ENCODE data around the gene ERICH3. TPM values are rescaled to one million over a fixed set of nuclear protein-coding genes. Genes with fewer than 3 reads are reported as not detected.

ERICH3 gene
- total RNA-seq, 1 experiment from 2014 or later, result not detected

- ChIA-PET POLR2A (ENCODE audit: unreplicated experiment) (no interaction called here), CTCF (no interaction called here)
- no peaks in the 10 kb centered on the region for H4K20me1 ChIP-seq (ENCODE audit: insufficient read depth)
- no peaks in the 10 kb centered on the region for H3K4me1 ChIP-seq (replicated peaks; ENCODE audit: insufficient read depth)
- H2AFZ ChIP-seq, result no peak overlapping the region
- no peak for TF ChIP-seq EZH2 (IDR thresholded peaks at IDR 0.05; ENCODE audit: low read depth)
- no peak for TF ChIP-seq CTCF (conservative IDR thresholded peaks at IDR 0.05)
- no peaks in the 10 kb centered on the region for H3K9me2 ChIP-seq (ENCODE audit: insufficient read depth)
- H3K27ac ChIP-seq, result no peak overlapping the region
- BruUV-seq (replicated peaks), result no TSS peak
- no peaks in the 10 kb centered on the region for H3F3A ChIP-seq (ENCODE audit: insufficient read depth, low read depth)
- no peak overlapping the region for H3K4me3 ChIP-seq
- H3K27me3 ChIP-seq (ENCODE audit: insufficient read depth, low read depth), result no peaks in the 10 kb centered on the region
- intact Hi-C loops (cut with micrococcal nuclease; ENCODE audit: unreplicated experiment), result no loop called here
- no peaks in the 10 kb centered on the region for H3K79me2 ChIP-seq (ENCODE audit: low read depth)
- H3K4me2 ChIP-seq, result no peak overlapping the region
- DNase-seq, result no peak
- no peaks in the 10 kb centered on the region for H3K36me3 ChIP-seq (ENCODE audit: low read depth)
- H3K9me3 ChIP-seq (ENCODE audit: insufficient read depth, low read depth), result no peaks in the 10 kb centered on the region
Measured at GRCh38 chr1:74684301-74684700, 10.7 kb upstream of the ERICH3 start.

GRCh38 chr1:74683656-74684055, 10.1 kb upstream of the ERICH3 start:
- intact Hi-C loops (cut with micrococcal nuclease; ENCODE audit: unreplicated experiment), result no loop called here
- TF ChIP-seq CTCF (conservative IDR thresholded peaks at IDR 0.05) (no peak), EZH2 (IDR thresholded peaks at IDR 0.05; ENCODE audit: low read depth) (no peak)

GRCh38 chr1:74681851-74682250, 8.3 kb upstream of the ERICH3 start:
- no peak overlapping the region for H3K27ac ChIP-seq
- no peak overlapping the region for H2AFZ ChIP-seq
- no peaks in the 10 kb centered on the region for H4K20me1 ChIP-seq (ENCODE audit: insufficient read depth)
- no peak for DNase-seq
- TF ChIP-seq CTCF (conservative IDR thresholded peaks at IDR 0.05), result no peak
- H3K36me3 ChIP-seq (ENCODE audit: low read depth), result no peaks in the 10 kb centered on the region
- no peaks in the 10 kb centered on the region for H3K27me3 ChIP-seq (ENCODE audit: insufficient read depth, low read depth)
- H3K4me2 ChIP-seq, result no peak overlapping the region
- H3F3A ChIP-seq (ENCODE audit: insufficient read depth, low read depth), result no peaks in the 10 kb centered on the region
- ChIA-PET CTCF (no interaction called here), POLR2A (ENCODE audit: unreplicated experiment) (no interaction called here)
- no peaks in the 10 kb centered on the region for H3K9me2 ChIP-seq (ENCODE audit: insufficient read depth)
- H3K79me2 ChIP-seq (ENCODE audit: low read depth), result no peaks in the 10 kb centered on the region
- H3K4me3 ChIP-seq, result no peak overlapping the region
- no TSS peak for BruUV-seq (replicated peaks)
- H3K4me1 ChIP-seq (replicated peaks; ENCODE audit: insufficient read depth), result no peaks in the 10 kb centered on the region
- intact Hi-C loops (cut with micrococcal nuclease; ENCODE audit: unreplicated experiment), result no loop called here
- no peaks in the 10 kb centered on the region for H3K9me3 ChIP-seq (ENCODE audit: insufficient read depth, low read depth)

More at GRCh38 chr1:74683656-74684055, 10.1 kb upstream of the ERICH3 start:
- no peaks in the 10 kb centered on the region for H3K79me2 ChIP-seq (ENCODE audit: low read depth)
- no peaks in the 10 kb centered on the region for H3K9me3 ChIP-seq (ENCODE audit: insufficient read depth, low read depth)
- no peak overlapping the region for H3K27ac ChIP-seq
- H3K27me3 ChIP-seq (ENCODE audit: insufficient read depth, low read depth), result no peaks in the 10 kb centered on the region
- no TSS peak for BruUV-seq (replicated peaks)
- no peak overlapping the region for H3K4me3 ChIP-seq
- H3F3A ChIP-seq (ENCODE audit: insufficient read depth, low read depth), result no peaks in the 10 kb centered on the region
- H3K9me2 ChIP-seq (ENCODE audit: insufficient read depth), result no peaks in the 10 kb centered on the region
- H4K20me1 ChIP-seq (ENCODE audit: insufficient read depth), result no peaks in the 10 kb centered on the region
- no peaks in the 10 kb centered on the region for H3K36me3 ChIP-seq (ENCODE audit: low read depth)
- H3K4me2 ChIP-seq, result no peak overlapping the region
- CTCF ChIA-PET, result no interaction called here
- no peak for DNase-seq
- H3K4me1 ChIP-seq (replicated peaks; ENCODE audit: insufficient read depth), result no peaks in the 10 kb centered on the region
- no peak overlapping the region for H2AFZ ChIP-seq
- POLR2A ChIA-PET (ENCODE audit: unreplicated experiment), result no interaction called here
